Daoy (cell line): ENCODE results near the gene SPPL2C. TPM values are rescaled to one million over a fixed set of nuclear protein-coding genes. Genes with fewer than 3 reads are reported as not detected.
A peak's percentile ranks its signal among the peaks of the same experiment; 100 is the strongest.

Source experiments
- DNase-seq: peaks from one replicate; pipeline ENCODE4 v3.0.0-alpha.2; 2015; ENCODE audit warnings: low read depth
- total RNA-seq: library from RNA; depleted of rRNA; stranded (reverse); fragments of >200 nt; shearing (Covaris generic); gene quantifications from 2 replicates; pipeline ENCODE4 v1.2.3, GENCODE V29; 2014; rRNA removed

SPPL2C gene, protein sequence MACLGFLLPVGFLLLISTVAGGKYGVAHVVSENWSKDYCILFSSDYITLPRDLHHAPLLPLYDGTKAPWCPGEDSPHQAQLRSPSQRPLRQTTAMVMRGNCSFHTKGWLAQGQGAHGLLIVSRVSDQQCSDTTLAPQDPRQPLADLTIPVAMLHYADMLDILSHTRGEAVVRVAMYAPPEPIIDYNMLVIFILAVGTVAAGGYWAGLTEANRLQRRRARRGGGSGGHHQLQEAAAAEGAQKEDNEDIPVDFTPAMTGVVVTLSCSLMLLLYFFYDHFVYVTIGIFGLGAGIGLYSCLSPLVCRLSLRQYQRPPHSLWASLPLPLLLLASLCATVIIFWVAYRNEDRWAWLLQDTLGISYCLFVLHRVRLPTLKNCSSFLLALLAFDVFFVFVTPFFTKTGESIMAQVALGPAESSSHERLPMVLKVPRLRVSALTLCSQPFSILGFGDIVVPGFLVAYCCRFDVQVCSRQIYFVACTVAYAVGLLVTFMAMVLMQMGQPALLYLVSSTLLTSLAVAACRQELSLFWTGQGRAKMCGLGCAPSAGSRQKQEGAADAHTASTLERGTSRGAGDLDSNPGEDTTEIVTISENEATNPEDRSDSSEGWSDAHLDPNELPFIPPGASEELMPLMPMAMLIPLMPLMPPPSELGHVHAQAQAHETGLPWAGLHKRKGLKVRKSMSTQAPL
- not detected in 2 replicates for total RNA-seq

DNA sequence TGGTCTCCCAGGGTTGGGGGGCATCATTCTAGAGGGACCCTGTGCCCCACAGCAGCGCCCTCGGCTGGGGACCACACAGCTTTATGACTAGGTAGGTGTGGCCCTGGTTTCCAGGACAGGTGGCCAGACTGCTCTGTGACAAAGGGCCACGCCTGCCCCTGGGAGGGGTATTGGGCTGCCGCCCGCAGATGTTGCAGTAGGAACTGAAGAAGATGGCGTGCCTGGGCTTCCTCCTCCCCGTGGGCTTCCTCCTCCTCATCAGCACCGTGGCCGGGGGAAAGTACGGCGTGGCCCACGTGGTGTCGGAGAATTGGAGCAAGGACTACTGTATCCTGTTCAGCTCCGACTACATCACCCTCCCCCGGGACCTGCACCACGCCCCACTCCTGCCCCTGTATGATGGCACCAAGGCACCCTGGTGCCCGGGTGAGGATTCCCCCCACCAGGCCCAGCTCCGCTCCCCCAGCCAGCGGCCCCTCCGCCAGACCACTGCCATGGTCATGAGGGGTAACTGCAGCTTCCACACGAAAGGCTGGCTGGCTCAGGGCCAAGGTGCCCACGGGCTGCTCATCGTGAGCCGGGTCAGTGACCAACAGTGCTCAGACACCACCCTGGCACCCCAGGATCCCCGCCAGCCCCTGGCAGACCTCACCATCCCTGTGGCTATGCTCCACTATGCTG is at the start of gene SPPL2C:
Gene SPPL2C (plus strand): TSS at position 187 of the 681 bp plus-strand sequence. CDS start 26 bp downstream, at position 213.
- no peak for DNase-seq

DNA sequence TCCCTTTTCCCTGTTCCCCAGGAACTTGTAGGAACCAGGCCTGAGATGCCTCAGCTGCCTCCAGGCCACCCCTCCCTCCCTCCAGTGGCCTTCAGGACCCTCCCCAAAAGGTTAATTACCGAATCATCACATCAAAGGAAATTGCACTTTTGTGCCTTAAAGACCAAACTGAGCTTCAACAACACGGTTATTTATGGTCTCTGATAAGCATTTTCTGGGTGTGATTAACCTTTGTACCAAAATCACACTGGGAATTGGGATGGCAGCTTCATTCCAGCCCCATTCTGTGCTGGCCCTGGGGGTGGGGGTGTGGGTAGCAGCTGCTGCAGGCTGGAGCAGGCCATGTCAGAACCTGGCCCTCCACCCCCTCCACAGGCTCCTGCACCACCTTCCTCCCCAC is 43.9 kb upstream of the SPPL2C start:
- DNase-seq = no peak

DNA sequence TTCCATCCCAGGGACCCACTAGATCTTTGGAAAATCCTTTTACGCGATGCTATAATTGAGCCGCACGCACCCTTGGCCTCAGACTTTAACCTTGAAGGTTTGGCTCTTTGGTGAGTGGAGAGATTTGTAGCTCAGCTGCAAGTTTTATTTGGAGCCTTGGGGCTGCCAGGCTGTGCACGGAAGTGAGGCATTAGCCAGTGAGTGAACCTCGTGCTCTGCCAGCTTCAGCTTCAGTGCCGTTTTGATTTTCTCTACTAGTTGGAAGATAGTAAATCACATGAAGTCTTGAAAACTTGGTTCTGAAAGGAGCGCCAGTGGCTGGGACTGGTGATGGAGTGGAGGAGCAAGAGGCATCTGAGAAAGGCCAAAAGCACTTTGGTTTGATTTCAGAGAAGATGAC is 43.3 kb upstream of the SPPL2C start:
- DNase-seq = no peak

DNA sequence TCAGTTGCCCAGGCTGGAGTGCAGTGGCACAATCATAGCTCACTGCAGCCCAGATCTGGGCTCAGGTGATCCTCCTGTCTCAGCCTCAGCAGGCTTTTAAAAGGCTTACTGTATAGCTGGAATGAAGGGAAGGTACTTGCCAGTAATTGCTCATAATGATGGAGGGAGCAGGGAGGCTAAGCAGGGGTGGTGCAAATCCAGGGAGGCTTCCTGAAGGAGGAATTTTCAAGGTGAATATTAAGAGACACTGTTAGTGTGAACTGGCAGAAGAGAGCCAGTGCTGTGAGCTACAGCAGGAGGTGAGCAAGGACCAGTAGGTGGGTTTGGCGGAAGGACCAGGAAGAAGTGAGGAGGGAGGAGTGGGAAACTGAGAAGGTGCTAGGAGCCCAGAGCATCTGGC is 35.8 kb upstream of the SPPL2C start:
- no peak for DNase-seq

DNA sequence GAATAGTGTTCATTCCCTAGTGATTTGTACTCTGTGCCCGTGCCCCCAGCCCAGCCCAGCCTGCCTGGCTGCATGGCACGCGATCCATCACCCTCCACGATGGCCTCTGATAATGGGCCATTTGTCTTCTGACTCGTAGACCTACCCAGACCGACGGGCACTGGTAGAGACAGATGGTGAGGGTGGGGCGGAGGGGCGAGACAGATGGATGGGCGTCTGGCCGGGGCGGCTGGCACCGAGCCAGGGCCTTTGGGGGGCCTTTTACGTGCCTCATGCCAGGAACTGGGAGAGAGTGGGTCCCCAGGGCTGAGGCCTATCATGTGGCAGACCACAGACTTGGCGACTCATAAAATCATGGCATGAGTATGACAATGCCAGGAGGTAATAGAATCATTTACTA is 35.2 kb upstream of the SPPL2C start:
- no peak for DNase-seq

DNA sequence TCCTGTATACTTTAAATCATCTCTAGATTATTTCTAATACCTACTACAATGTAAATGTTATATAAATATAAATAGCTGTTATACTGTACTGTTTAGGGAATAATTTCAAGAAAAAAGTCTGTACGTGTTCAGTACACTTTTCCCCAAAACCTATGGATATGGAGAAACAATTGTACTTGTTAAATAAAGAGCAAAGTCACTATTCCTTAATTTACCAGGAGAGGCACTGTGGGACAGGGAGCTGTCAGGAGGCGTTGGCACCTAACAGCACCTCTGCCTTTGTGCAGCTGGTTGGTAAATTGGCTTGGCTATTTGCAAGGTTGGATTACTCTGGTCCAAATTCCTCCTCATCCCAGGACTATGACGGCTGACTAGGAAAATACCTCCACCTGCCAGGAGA is 32.6 kb upstream of the SPPL2C start:
- no peak for DNase-seq

DNA sequence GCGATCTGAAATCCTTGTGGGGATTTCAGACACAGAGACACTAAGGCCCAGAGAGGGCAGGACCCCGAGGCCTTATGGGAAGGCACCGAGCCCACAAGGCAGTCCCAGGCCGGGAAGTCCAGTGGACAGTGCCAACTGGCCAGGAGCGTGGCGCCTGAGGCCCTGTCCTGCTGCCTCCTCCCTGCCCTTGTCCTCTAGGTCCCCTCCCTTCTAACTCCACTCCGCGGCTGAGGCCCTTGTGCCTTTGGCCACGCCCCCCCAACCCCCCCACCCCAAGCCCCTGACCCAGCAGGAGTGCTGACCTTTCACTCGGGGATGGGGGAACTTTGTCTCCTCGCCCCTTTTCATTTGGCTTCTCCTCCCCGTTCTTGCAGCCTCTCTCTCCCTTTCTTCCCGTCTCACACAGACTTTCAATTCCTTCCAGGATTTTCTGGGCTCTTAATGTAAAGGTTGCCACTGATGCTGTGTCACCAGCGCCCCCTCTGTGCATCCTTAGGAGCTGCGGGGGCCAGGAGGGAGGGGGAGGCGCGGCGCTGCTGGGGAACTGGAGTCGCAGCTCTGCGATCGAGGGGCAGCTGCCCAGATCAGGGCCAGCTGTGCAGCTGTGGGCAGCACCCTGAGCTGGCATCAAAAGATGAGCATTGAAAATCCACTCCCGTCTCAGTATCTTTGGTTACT is 31.5 kb upstream of the SPPL2C start:
- peak; percentile 45 for DNase-seq

DNA sequence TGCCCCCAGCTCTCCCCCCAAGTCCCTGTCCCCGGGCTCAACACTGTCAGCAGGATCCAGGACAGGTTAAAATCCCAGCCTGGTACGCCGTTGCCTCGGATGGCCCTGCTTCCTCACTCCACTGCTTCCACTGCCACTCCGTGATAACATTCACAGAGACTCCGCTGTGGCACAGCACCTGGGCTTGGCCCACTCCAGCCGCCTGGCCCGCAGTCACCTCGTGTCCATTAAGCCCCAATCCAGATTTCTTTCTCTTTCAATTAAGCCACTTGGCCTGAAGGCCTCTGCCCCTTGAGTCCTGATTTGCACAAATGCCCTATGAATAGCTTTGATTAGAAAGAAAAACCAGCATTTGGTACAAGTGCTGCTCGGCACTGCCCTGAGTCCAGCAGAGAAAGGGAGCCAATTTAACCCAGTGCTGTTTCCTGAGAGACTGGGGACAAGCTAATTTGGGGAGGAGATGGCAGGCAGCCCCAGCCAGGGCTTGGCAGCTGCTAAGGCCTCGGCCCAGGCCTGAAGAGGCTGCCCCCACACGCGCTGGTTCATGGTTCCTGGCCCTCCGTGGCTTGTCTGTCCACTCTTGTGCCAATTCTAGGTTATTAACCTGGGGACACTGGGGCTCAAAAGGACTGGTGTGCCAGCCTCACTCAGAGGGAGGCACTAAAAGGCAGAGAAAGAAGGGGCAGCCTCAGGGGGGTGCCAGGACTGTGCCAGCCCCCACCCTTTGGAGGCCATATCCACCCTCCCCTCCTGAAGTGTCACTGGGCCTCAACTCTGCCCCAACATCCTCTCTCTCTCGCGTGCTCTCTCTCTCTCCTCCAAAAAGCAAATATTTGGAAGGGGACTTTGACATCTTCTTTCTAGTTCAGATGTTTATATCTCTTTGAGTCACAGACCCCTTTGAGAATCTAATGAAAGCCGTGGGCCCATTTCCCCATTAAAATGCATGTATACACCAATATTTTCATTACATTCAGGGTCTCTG is 29.8 kb upstream of the SPPL2C start:
- DNase-seq = no peak

DNA sequence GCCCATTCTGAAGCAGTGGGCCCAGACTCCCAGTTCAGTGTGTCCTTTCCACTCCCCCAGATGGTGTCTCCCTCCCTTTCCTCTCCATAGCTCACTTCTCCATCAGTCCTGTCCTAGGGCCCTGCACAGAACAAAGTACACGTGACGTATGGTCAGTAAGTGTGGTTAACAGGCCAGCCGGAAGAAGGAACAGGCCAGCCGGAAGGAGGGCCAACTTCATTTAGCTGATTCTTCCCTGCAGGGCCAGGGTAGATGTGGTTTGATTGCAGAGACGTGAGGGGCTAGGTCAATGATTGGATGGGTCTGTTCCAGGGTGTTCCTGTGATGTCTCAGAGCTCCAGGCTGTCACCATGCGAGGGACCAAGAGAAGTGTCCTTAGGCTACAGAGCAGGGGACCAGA is 28.9 kb upstream of the SPPL2C start:
- DNase-seq = no peak

DNA sequence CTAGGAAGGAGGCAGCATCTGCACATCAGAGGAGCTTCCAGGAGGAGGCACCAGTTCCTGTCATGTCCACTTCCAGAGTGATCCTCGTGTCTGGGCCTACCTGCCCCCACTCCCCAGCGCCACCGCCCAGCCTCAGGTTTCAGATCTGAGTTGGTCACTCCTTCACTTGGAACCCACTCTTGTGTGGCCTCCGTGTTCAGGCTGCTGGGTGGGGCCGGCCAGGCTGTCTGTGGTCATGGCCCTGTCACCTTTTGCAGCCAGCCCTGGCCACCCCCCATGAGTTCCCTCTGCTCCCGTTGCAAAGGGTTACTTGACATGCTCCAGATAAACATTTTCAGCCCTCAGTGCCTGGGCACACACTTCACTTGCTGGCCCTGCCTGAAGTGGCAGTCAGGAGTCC is 26.6 kb upstream of the SPPL2C start:
- DNase-seq = no peak

DNA sequence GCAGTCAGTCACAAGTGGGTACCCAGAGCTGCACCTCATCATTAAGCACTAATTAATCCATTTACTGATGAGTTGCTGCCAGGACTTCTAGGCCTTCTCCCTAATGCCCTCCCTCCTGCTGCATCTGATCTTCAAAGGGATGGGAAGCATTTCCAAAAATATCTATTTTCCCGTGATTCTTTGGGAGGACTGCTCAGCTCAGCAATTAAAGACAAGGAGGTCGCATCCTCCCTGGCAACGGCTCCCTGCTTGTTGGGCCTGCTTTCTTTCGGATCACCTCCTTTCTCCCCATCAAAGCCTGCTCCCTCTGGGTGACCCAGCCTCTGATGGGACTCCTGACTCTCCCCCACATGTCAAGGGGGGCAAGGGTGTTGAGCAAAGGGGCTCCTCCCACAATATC is 26.0 kb upstream of the SPPL2C start:
- no peak for DNase-seq

DNA sequence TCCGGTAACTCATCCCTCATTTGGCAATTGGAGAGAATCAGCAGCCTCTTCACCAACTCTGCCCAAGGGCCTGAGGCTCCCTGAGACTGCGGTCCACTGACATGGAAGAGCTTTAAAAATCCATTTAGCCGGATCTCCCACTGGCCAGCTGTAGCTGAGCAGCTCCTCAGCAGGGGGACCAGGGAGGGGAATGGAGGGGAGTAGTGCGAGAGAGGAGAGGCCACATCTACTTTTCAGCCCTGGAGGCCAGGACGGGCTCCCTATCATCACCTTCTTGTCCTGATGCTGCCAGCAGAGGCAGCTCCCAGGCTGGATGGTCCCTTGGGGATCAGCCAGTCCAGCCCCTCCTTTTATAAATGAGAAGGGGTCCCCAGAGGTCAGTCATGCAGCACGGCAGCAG is 25.0 kb upstream of the SPPL2C start:
- no peak for DNase-seq

DNA sequence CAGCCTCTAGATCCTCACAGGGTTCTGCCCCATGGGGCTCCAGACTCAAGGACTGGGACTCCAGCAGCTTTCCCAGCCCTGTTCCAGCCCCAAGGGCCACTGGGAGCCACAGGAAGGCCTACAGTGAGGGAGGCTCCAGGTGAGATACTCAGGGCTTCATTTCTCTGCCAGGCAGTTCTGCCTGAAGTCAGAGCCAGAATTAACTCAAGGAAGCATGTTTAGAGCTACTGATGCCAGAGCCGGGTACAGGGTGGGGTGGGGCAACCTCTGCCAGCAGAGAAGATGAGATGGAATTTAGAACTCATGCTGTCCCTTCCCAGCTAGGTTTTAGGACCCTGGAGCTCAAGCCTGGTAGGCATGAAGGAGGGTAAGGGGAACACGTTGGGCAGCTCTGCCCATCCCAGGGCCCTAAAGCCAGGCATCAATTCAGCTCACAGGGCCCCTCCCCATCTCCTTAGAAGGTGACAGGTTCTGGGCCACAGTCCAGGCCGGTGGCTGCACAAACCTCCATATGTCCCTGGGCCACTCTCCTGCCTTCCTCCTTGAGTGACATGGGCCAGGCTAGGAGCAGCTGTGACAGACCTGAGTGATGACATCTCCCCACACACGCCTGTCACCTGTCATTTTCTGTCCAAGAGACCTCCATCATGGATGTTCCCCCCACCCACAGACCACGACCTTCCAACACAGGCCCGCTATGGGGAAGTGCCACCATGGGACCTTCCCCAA is 24.5 kb upstream of the SPPL2C start:
- DNase-seq = no peak

DNA sequence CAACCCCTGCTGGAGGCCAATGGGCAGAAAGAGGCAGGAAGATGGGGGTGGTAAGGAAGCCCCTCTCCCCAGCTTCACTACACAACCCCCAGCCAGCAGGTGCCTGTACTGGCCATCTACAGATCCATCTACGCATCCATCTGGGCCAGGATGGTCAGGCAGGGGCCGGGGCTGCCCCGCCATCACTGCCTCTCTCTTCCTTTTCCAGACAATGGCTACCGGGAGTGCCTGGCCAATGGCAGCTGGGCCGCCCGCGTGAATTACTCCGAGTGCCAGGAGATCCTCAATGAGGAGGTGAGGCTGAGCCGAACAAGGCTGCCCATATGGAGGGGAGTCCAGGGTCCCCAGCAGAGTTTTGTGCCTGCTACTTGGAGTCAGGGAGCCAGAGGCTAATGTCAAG is 23.5 kb upstream of the SPPL2C start:
- no peak for DNase-seq

DNA sequence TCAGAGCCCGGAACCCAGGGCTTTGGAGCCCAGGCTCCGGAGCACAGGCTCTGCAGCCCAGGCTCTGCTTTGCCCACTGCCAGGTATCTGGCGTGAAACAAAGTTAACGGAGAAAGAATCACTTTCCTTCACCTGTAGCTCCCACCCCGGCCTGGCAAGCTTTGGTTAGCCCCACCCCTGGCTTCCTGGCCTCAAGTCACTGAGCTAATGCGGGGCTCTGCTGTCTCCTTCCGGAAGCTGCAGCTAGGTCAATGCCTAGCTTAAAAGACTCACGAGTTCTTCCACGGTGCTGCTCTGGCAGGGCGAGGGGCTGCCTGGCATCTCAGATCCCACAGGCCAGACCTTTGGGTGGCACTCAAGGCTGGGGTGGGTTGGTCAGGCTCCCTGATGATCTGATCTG is 21.1 kb upstream of the SPPL2C start:
- DNase-seq = no peak

DNA sequence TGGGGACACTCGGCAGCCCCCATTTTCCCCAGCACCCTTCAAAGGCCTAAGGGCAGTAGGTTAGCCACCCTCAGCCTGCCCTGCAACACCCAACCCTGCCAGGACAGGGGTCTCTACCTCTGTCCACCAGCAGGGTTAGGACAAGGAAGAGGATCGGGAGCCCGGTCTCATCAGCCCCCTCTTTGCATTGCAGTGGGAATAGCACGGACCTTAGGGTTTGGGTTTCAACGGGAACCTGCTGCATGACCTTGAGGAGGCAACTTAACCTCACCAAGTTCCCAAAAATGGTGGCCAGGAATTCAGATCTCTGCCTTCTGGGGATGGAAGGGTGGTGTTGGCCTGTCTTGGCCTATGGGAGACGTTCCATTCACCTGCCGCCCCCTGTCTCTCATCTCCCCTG is 20.2 kb upstream of the SPPL2C start:
- DNase-seq = no peak

DNA sequence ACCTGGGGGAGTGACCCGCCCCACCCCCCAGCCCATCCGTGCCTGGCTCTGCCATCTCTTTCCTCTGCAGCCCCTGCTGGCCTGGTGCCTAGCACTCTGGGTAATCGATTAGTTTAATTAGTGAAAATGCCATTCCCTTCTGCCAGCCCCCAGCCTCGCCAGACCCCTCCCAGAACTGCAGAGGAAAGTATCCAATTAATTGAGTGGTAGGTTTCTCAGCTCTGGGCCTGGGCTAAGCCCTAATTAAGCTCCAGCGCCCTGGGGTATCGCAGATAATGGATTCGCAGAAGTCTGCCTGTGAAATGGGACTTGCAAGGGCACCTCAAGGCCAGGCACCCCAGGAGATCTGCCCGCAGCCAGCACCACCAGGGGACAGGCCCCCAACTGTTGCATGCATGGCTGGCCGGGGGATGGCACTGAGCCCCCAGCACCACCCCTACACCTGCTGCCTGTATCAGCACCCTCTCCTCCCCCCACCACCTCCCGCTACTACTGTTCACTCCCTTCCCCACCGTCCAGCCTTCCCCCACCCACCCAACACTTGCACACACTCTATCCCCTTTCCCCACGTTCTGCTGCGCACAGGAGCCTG is 19.7 kb upstream of the SPPL2C start:
- no peak for DNase-seq

DNA sequence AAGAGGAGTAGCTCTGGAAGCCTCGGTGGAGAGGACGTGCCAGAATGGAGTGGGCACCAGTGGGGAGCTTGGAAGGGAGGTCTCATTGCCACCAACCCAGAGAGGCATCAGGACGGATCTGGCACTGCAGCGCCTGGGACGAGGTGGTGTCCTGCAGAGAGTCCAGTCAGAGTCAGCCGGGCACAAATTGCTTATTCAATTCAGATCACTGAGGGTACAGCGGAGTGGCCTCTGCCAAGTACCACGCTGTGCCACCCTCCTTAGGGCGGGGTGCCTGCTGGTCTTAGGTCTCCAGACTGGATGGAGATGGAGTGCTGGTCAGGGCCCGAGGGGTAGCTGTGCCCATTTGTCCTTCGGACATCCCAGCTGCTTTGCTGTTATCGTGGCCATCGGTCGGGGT is 18.9 kb upstream of the SPPL2C start:
- DNase-seq = no peak

DNA sequence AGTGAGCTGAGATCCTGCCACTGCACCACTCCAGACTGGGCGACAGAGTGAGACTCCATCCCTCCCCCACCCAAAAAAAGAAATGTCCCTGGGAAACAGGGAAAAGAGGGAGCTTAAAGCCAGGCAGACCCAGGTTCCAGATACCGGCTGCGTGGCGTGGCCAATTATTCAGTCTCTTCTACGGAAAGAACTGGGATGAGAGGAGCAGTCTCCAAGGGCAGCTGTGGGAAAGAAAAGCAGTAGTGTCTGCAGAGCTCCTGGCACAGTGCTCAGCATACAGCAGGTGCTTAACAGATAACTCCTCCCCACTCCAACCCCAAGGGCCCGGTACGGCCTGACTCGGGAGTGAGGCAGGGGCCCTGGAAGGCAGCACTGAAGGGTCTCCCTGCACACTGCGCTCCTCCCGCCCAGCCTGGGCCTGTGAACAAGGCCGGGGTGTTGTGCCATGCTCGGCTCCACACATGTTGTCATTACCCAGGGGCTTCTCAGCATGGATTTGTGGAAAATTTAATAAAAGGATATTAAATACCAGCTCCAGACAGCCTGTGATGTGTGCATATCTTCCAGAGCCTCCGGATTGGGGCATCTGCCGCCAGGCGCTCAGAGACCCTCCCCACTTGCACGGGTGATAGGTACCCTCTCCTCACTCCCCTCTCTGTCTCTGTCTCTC is 17.6 kb upstream of the SPPL2C start:
- DNase-seq = no peak
